H7 (cell line): ENCODE measurements around the gene RRAD. TPM values are rescaled to one million over a fixed set of nuclear protein-coding genes. Genes with fewer than 3 reads are reported as not detected.

Experiments used
- DNase-seq: peaks from one replicate; pipeline ENCODE4 v3.0.0; 2012
- H3K27me3 ChIP-seq: 2 replicates; pipeline ENCODE4 v1.6.0; 2011; ENCODE audit warnings: mild to moderate bottlenecking, low read length; ENCODE audit not compliant: control insufficient read depth, insufficient read depth
- H3K36me3 ChIP-seq: replicated peaks from 2 replicates; pipeline ENCODE4 v1.5.1; 2011; ENCODE audit warnings: low read length; ENCODE audit not compliant: control insufficient read depth, insufficient read depth
- H3K4me3 ChIP-seq: 2 replicates; pipeline ENCODE4 v1.5.1; 2011; ENCODE audit warnings: low read depth, mild to moderate bottlenecking, control low read depth, low read length, moderate library complexity; ENCODE audit not compliant: insufficient read depth
- total RNA-seq: library from RNA; depleted of rRNA; stranded (reverse); fragments of >200 nt; shearing (Covaris generic); gene quantifications from 2 replicates; pipeline ENCODE4 v1.2.3, GENCODE V29; 2014; rRNA removed

RRAD gene
- total RNA-seq, 1 experiment from 2014 or later: 0.10 TPM

- Histone ChIP-seq H3K36me3 (peaks cover 20% of the 10 kb centered on the region), H3K4me3 (no peak overlapping the region)
- DNase-seq: no peak
Observed at GRCh38 chr16:66881964-66882508, 43.3 kb downstream of the RRAD start.

DNA sequence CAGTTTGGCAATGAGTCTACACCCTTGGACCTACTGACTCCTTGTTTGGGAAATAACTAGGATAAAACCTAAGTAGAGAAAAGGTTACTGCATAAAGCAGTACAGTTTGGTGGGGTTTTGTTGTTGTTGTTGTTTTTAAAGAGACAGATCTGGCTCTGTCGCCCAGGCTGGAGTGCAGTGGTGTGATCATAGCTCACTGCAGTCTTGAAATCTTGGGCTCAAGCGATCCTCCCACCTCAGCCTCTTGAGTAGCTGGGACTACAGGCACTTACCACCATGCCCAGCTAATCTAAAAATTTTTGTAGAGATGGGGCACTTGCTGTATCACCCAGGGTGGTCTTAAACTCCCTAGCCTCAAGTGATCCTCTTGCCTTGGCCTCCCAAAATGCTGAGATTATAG, 43.8 kb downstream of the RRAD start:
- DNase-seq: no peak
- Histone ChIP-seq H3K36me3 (peaks cover 18% of the 10 kb centered on the region), H3K27me3 (peaks cover 4% of the 10 kb centered on the region), H3K4me3 (no peak overlapping the region; the same call in 1 of the 2 replicates)

More at GRCh38 chr16:66881964-66882508, 43.3 kb downstream of the RRAD start:
- H3K27me3 ChIP-seq: peaks cover 4% of the 10 kb centered on the region

GRCh38 chr16:66881014-66881417, 44.3 kb downstream of the RRAD start:
- Histone ChIP-seq H3K36me3 (peaks cover 15% of the 10 kb centered on the region), H3K27me3 (peaks cover 4% of the 10 kb centered on the region), H3K4me3 (peak overlapping the region; percentile 84)
- no peak for DNase-seq

GRCh38 chr16:66880288-66881013, 44.9 kb downstream of the RRAD start, which contains the start of gene PDP2:
TSS of gene PDP2 (plus strand) at chr16:66880515. CDS start at chr16:66884285, 3,770 bp downstream.
- H3K4me3 ChIP-seq: peak within 1 kb of the TSS; percentile 84
- peaks cover 13% of the 10 kb centered on the region for H3K36me3 ChIP-seq
- DNase-seq: peak; percentile 99
- H3K27me3 ChIP-seq: peaks cover 4% of the 10 kb centered on the region

DNA sequence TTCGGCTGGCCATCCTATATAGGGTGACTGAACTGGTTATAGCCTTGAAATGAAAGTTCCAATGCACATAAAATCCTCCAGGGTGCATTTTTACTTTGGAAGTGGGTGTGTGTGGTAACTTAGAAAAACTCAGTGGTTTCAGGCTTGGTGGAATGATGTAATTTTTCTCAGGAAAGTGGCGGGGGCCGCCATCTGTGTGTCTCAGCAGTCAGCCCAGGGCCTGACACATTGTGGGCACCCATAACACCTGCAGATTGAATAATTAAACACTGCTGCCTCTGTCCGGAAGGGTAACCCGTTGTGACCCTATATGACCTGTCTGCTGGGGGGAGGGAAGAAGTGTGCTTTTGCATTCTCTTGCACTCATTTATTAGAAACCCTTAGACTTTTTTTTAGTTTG, 47.3 kb downstream of the RRAD start:
- no peak for DNase-seq
- Histone ChIP-seq H3K36me3 (no peaks in the 10 kb centered on the region), H3K4me3 (no peak overlapping the region), H3K27me3 (peaks cover 4% of the 10 kb centered on the region)

DNA sequence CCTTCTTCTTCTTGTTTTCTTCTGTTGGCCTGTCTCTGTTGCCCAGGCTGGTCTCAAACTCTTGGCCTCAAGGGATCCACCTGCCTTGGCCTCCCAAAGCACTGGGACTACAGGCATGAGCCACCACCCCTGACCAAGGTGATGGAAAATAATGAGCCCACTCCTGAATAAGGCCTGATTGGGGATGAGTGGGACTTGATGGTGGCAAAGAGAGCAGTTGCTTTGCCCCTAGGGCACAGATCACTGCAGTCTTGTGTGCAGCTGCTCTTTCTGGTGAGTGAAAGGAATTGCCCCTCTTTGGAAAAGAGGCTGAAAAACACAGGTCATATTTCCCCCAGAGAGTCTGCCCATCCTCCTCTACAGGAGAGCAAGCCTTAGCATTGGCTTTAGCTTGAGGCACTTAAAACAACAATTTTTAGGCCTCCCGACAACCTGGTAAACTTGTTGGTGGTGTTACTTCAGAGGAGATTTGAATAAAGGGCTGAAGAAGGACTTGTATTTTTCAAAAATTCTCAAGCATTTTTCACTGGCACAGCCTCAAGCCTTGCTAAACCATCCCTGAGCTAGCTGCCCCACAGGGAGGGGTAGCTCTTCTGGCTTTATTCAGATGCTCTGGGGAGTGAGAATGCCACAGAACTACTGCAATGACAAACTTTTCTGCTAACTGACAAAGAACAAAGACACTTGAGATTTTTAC, 51.1 kb downstream of the RRAD start:
- H3K36me3 ChIP-seq: no peaks in the 10 kb centered on the region
- H3K27me3 ChIP-seq: no peaks in the 10 kb centered on the region
- H3K4me3 ChIP-seq: no peak overlapping the region
- no peak for DNase-seq

- Histone ChIP-seq H3K36me3 (no peaks in the 10 kb centered on the region), H3K27me3 (no peaks in the 10 kb centered on the region), H3K4me3 (no peak overlapping the region)
- no peak for DNase-seq
Observed at GRCh38 chr16:66873685-66874055, 51.7 kb downstream of the RRAD start.

- H3K4me3 ChIP-seq: peak overlapping the region; percentile 39
- H3K36me3 ChIP-seq: no peaks in the 10 kb centered on the region
- H3K27me3 ChIP-seq: no peaks in the 10 kb centered on the region
- peak; percentile 93 for DNase-seq
Observed at GRCh38 chr16:66872943-66873684, 52.2 kb downstream of the RRAD start.

DNA sequence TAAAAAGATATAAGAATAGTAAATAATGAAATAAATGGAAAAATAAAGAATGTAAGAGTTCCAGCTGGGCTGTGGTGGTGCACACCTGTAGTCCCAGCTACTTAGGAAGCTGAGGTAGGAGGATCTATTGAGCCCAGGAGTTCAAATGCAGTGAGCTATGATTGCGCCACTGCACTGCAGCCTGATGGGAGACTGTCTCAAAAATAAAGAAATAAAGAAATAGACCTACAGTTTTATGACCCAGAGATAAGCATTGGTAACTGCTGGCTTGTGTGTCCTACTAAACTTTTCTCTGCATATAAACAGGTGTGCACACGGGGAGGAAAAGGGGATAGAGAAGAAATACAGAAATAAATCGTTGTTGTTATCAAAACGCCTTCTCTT, 52.8 kb downstream of the RRAD start:
- Histone ChIP-seq H3K27me3 (no peaks in the 10 kb centered on the region), H3K4me3 (peak overlapping the region; percentile 39), H3K36me3 (no peaks in the 10 kb centered on the region)
- DNase-seq: no peak

DNA sequence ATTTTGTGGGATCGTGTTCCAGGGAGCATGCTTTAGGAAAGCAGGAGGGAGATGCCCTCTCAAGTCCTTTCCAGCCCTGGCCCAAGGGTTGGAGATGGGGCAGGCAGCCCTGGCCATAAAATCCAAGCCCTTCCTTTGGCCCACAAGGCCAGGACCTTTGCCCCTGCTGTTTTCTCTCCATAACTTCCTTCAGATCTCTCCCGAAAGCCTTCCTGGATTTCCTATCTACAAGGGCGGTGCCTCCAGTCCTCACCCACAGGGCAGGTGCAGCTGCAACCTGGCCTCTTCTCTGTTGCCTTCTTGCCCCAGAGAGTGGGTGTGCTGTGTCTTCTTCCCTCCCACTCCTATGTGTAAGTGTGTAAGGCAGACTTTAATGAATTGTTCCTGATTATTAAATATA, 53.5 kb downstream of the RRAD start:
- DNase-seq: no peak
- no peak overlapping the region for H3K4me3 ChIP-seq
- no peaks in the 10 kb centered on the region for H3K36me3 ChIP-seq
- H3K27me3 ChIP-seq: no peaks in the 10 kb centered on the region

Other genes with a start within 250 kb of the RRAD start
- 23.2 and 39.6 TPM in 2 replicates for gene CMTM4, start 228.8 kb downstream of the RRAD start, total RNA-seq
- gene DYNC1LI2, start 173.9 kb downstream of the RRAD start, total RNA-seq: 52.9 and 65.0 TPM in 2 replicates
- 0.11 TPM in 1 of 2 replicates, not detected in the other for gene TERB1, start 124.0 kb downstream of the RRAD start, total RNA-seq
- gene NAE1, start 94.6 kb downstream of the RRAD start, total RNA-seq: 149 and 165 TPM in 2 replicates
- 0.48 and 0.78 TPM in 2 replicates for gene CA7, start 81.1 kb downstream of the RRAD start, total RNA-seq
- 10.5 and 23.7 TPM in 2 replicates for gene PDP2, start 45.0 kb downstream of the RRAD start, total RNA-seq
- gene CDH16, start 6.7 kb downstream of the RRAD start, total RNA-seq: not detected in 2 replicates
- gene CIAO2B, start 8.9 kb upstream of the RRAD start, total RNA-seq: 91.1 TPM in 2 replicates
- gene CES2, start 10.0 kb upstream of the RRAD start, total RNA-seq: 8.3 and 13.0 TPM in 2 replicates
- 0.31 and 0.44 TPM in 2 replicates for gene CES3, start 35.7 kb upstream of the RRAD start, total RNA-seq
- 0.07 and 0.45 TPM in 2 replicates for gene CES4A, start 63.1 kb upstream of the RRAD start, total RNA-seq
- gene CBFB, start 103.6 kb upstream of the RRAD start, total RNA-seq: 31.4 and 49.3 TPM in 2 replicates
- 24.1 and 32.1 TPM in 2 replicates for gene PHAF1, start 184.4 kb upstream of the RRAD start, total RNA-seq
- 7.6 and 8.7 TPM in 2 replicates for gene B3GNT9, start 225.5 kb upstream of the RRAD start, total RNA-seq
- gene TRADD, start 234.4 kb upstream of the RRAD start, total RNA-seq: 1.3 and 1.8 TPM in 2 replicates
- 0.67 and 0.73 TPM in 2 replicates for gene FBXL8, start 234.4 kb upstream of the RRAD start, total RNA-seq
- 1.6 and 4.0 TPM in 2 replicates for gene HSF4, start 239.2 kb upstream of the RRAD start, total RNA-seq
- 5.3 and 7.4 TPM in 2 replicates for gene NOL3, start 245.0 kb upstream of the RRAD start, total RNA-seq